AG04449 (cell line): ENCODE data around the gene OSBP2.

Source experiments
- CTCF ChIA-PET: fragments of 350-600 bp; formaldehyde crosslinking; extraction: SDS; loops from one replicate; lab custom pipeline; 2021; ENCODE audit warnings: antibody characterized with exemption; lab: Yijun Ruan, JAX
- POLR2A ChIA-PET: fragments of 400-600, 350-600 bp; formaldehyde crosslinking; extraction: SDS; loops from one replicate; lab custom pipeline; 2020; ENCODE audit warnings: antibody characterized with exemption, inconsistent platforms; lab: Yijun Ruan, JAX
- DNase-seq: peaks from one replicate; pipeline ENCODE4 v3.0.0-alpha.2; 2010; ENCODE audit warnings: low read depth, low spot score
- H3K4me3 ChIP-seq: 2 replicates; pipeline ENCODE4 v1.5.1; 2011; ENCODE audit warnings: low read depth, mild to moderate bottlenecking, control low read depth, low read length
- CTCF ChIP-seq: IDR thresholded peaks from one replicate; pipeline ENCODE4 v1.5.1; 2011; ENCODE audit warnings: mild to moderate bottlenecking, moderate library complexity, low read length, control low read depth, inconsistent platforms; ENCODE audit not compliant: insufficient read depth; ENCODE audit errors: missing control alignments

The OSBP2 gene

GRCh38 chr22:30920407-30920806 lies 225.7 kb downstream of the OSBP2 start:
- no peak for DNase-seq
- peak; percentile 89 for TF ChIP-seq CTCF
- CTCF ChIA-PET: interaction anchor here (0.7 to 14.1 kb wide), 53 partner anchors 8 to 327 kb away, joined by 3 to 568 read pairs (median 4); partner anchors contain the start of genes MORC2, SLC35E4 and TUG1
- H3K4me3 ChIP-seq: no peak overlapping the region
- POLR2A ChIA-PET: no interaction called here

GRCh38 chr22:30921108-30921507 lies 226.4 kb downstream of the OSBP2 start:
- POLR2A ChIA-PET: no interaction called here
- CTCF ChIA-PET: interaction anchor here (0.7 to 14.1 kb wide), 36 partner anchors 10 to 328 kb away, joined by 3 to 568 read pairs (median 6); partner anchors contain the start of genes MORC2, SLC35E4, SMTN and TUG1
- no peak for DNase-seq
- no peak for TF ChIP-seq CTCF
- no peak overlapping the region for H3K4me3 ChIP-seq

- TF ChIP-seq CTCF: no peak
- ChIA-PET CTCF (interaction anchor here (1.4 to 14.1 kb wide), 11 partner anchors 9 to 308 kb away, joined by 4 to 568 read pairs (median 30); partner anchors contain the start of genes SLC35E4 and SMTN), POLR2A (interaction anchor here (0.6 to 0.9 kb wide), 3 partner anchors 12 to 167 kb away, joined by 3 read pairs; no protein-coding TSS in a partner anchor)
- H3K4me3 ChIP-seq: peak overlapping the region; percentile 50
- DNase-seq: no peak
Observed at GRCh38 chr22:30922151-30922611, 227.5 kb downstream of the OSBP2 start.

- CTCF ChIA-PET: interaction anchor here (0.8 to 14.1 kb wide), 5 partner anchors 8 to 288 kb away, joined by 3 to 568 read pairs (median 46); no protein-coding TSS in a partner anchor
- POLR2A ChIA-PET: interaction anchor here (0.7 kb wide), 1 partner anchor 14 kb away, joined by 3 read pairs; no protein-coding TSS in a partner anchor
- H3K4me3 ChIP-seq: no peak overlapping the region
- no peak for TF ChIP-seq CTCF
- DNase-seq: no peak
Observed at GRCh38 chr22:30923168-30923900, 228.7 kb downstream of the OSBP2 start.

GRCh38 chr22:30925667-30926066 lies 231.0 kb downstream of the OSBP2 start:
- CTCF ChIA-PET: interaction anchor here (14.1 kb wide), 1 partner anchor 163 kb away, joined by 568 read pairs; no protein-coding TSS in a partner anchor

More at GRCh38 chr22:30925667-30926066, 231.0 kb downstream of the OSBP2 start:
- POLR2A ChIA-PET: interaction anchor here (1.0 kb wide), 1 partner anchor 291 kb away, joined by 3 read pairs; no protein-coding TSS in a partner anchor
- no peak overlapping the region for H3K4me3 ChIP-seq
- DNase-seq: no peak
- TF ChIP-seq CTCF: no peak
